Brain microvascular endothelial cell (primary cell): ENCODE results near the gene CXCL3.
A peak's percentile ranks its signal among the peaks of the same experiment; 100 is the strongest.

Experiments
- DNase-seq: peaks from one replicate; pipeline ENCODE4 v3.0.0-alpha.2; 2020
- H3K27ac ChIP-seq: fragments of 250-450 bp; sonication (Bioruptor Pico); 2 replicates; pipeline ENCODE4 v1.5.1; 2020; ENCODE audit warnings: mild to moderate bottlenecking, moderate library complexity
- H3K27me3 ChIP-seq: fragments of 250-450 bp; sonication (Bioruptor Pico); replicated peaks from 2 replicates; pipeline ENCODE4 v1.5.1; 2020; ENCODE audit warnings: mild to moderate bottlenecking
- H3K36me3 ChIP-seq: fragments of 250-450 bp; sonication (Bioruptor Pico); replicated peaks from 2 replicates; pipeline ENCODE4 v1.5.1; 2020; ENCODE audit warnings: mild to moderate bottlenecking
- H3K4me3 ChIP-seq: 2 replicates; pipeline ENCODE4 v1.5.1; 2011; ENCODE audit warnings: low read depth, mild to moderate bottlenecking, control low read depth, low read length, moderate library complexity
- in situ Hi-C: cut with HindIII; loops from 2 replicates; pipeline ENCODE4 v1.10.0; 2017; ENCODE audit warnings: low sequenced_read_pairs, low pct_ligation_motif_present
- TF ChIP-seq, protein P1 (sequence below): IDR thresholded peaks from 2 replicates; pipeline ENCODE4 v1.5.1; 2011; ENCODE audit warnings: low read depth, mild to moderate bottlenecking, moderate library complexity, low read length, control low read depth, inconsistent platforms; ENCODE audit errors: missing control alignments

The CXCL3 gene

DNA sequence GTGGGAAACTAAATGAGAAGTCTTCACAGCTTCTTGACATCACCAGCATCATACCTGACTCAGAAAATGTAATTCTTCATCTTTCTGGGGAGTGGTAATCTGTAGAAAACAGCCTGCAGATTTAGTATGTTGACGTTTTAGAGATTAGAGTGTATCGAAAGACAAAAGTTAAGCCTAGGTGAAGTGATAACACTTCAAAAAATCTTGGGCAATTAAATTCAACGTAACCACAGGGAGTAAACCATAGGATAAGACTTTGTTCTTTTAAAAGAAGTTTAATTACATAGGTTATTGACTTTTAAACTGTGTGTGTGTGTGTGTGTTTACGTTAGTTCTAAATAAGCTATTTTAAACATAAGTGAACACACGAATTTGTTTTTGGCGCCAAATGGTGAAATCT lies 38.2 kb downstream of the CXCL3 start:
- TF ChIP-seq, protein P1, sequence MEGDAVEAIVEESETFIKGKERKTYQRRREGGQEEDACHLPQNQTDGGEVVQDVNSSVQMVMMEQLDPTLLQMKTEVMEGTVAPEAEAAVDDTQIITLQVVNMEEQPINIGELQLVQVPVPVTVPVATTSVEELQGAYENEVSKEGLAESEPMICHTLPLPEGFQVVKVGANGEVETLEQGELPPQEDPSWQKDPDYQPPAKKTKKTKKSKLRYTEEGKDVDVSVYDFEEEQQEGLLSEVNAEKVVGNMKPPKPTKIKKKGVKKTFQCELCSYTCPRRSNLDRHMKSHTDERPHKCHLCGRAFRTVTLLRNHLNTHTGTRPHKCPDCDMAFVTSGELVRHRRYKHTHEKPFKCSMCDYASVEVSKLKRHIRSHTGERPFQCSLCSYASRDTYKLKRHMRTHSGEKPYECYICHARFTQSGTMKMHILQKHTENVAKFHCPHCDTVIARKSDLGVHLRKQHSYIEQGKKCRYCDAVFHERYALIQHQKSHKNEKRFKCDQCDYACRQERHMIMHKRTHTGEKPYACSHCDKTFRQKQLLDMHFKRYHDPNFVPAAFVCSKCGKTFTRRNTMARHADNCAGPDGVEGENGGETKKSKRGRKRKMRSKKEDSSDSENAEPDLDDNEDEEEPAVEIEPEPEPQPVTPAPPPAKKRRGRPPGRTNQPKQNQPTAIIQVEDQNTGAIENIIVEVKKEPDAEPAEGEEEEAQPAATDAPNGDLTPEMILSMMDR: no peak
- in situ Hi-C loops: no loop called here
- Histone ChIP-seq H3K4me3 (no peak overlapping the region), H3K36me3 (no peaks in the 10 kb centered on the region), H3K27me3 (no peaks in the 10 kb centered on the region), H3K27ac (no peak overlapping the region)
- DNase-seq: no peak

DNA sequence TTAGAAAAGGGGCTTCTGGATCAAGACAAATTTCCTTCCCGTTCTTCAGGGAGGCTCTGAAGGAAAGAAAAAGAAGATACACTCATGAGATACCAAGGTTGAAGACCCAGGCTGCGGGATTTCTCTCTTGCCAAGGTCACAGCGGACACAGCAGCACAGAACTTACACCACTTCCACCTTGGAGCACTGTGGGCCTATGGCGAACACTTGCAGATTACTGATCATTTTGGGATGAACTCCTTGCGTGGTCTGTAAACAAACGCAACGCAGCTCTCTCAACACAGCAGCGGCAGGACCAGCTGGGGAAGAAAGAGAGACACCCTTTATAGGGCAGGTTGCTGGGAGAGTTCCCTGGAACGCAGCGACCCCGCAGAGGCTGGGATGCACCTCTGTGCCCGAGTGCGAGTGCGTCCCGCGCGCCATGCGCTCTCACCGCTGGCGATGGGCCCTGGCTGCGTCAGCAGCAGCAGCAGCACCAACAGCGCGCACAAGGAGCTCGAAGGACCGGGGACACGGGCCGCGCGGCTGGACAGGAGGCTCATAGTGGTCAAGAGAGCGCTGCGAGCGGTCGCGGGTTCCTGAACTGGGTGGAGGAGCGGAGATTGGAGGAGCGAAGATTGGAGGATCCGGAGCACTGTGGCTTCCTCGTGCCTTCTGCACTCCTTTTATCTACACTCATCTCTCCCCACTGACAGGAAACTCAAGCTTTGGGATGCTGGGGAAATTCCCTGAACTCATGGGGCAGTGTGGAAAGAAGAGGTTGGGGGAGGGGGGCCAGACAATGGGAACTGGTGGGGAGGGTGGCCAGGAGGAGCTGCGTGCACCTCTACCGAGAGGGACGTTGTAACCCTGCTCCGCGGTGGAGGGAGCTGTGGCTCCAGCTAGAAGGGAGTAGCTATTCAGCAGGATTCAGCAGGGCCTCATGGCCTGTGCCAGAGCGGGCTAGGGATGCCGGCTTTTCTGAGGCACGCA lies 40.2 kb downstream of the CXCL3 start, which contains the start of gene CXCL5:
TSS of gene CXCL5 (minus strand) at position 638 of the 972 bp plus-strand sequence. CDS start at position 542, 96 bp downstream.
- Histone ChIP-seq H3K36me3 (no peaks in the 10 kb centered on the region), H3K27me3 (no peaks in the 10 kb centered on the region), H3K27ac (no peak within 1 kb of the TSS), H3K4me3 (peak within 1 kb of the TSS; percentile 49)
- in situ Hi-C loops: no loop called here
- TF ChIP-seq, protein P1: peak; percentile 59
- DNase-seq: peak; percentile 38

DNA sequence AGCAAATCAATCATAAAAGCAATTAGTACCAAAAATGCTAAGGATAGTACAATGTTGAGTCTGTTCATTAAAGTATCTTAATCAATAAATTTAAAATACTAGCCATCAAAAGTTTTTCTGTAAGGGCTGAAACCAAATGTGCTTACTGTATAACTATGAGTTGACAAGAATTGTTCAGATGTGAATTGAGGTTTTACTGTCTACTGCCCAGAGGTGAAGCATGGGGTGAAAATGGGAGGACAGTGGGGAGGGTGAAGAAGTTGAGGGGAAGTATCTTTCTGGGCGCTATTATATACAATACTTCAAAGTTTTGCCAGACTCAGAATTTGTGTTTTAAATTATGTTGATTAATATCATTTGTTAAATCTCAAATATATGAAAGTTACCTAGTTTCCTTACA lies 46.4 kb downstream of the CXCL3 start:
- no peak overlapping the region for H3K27ac ChIP-seq
- no peak overlapping the region for H3K4me3 ChIP-seq
- TF ChIP-seq, protein P1: no peak
- H3K36me3 ChIP-seq: no peaks in the 10 kb centered on the region
- no peak for DNase-seq
- in situ Hi-C loops: no loop called here
- H3K27me3 ChIP-seq: no peaks in the 10 kb centered on the region

DNA sequence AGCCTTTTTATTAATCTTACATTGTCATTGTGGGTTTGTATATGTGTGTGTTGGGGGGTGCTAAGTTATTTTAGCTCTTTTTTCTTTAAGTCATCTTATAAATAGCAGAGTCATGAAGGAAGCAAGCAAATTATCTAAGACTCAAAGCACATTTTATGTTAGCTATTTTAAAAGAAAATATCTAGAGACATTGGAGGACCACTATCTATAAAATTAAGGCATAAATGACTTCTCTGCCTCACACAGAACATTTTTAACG lies 46.8 kb downstream of the CXCL3 start:
- no peak for DNase-seq
- TF ChIP-seq, protein P1: no peak
- Histone ChIP-seq H3K27me3 (no peaks in the 10 kb centered on the region), H3K27ac (no peak overlapping the region), H3K4me3 (no peak overlapping the region), H3K36me3 (no peaks in the 10 kb centered on the region)
- in situ Hi-C loops: no loop called here

DNA sequence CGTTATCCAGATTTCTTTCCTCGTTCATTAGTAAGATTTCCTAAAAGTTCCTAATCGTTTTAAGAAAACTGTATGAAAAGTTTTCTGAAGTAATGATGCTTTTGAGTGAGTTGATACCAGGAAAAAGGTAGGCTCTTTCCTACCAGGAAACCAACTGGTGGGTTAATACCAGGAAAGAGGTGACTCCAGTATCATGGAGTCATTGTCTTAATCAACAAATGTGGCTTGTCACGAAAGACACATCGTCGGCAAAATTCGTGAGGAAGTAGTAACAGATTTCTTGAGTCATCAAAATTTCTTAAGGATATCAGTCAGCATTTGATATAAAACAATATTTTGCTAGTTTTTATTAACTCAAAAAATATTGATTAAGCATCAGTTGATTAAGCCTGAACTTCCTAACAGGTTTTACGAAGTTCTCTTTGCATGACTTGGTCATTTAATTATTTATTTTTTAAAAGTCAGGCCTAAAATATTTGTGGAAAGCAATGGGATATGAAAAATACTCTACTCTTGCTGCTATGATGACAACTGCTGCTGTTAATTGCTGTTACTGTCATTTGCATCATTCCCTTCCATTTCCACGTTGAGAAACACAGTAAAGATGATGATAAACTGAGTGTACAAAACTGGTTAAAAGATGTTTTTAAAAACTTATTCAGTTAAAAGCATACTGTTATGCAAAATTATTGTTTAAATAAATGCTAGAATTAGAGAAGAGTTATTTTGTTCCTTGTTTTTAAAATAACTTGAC lies 47.3 kb downstream of the CXCL3 start:
- TF ChIP-seq, protein P1: no peak
- in situ Hi-C loops: no loop called here
- H3K36me3 ChIP-seq: no peaks in the 10 kb centered on the region
- H3K27ac ChIP-seq: no peak overlapping the region
- DNase-seq: no peak
- no peak overlapping the region for H3K4me3 ChIP-seq
- H3K27me3 ChIP-seq: no peaks in the 10 kb centered on the region
